OCI-LY3 (cell line): ENCODE results near the gene TULP3.

ENCODE experiments used
- H2AFZ ChIP-seq: fragments of 200-600, 300-600 bp; shearing (Covaris generic); 2 replicates; pipeline ENCODE4 v1.6.0; 2014; ENCODE audit warnings: antibody characterized with exemption, low read depth, low read length
- H3K27ac ChIP-seq: fragments of 200-600, 300-600 bp; sonication (generic); 2 replicates; pipeline ENCODE4 v1.5.1; 2014; ENCODE audit warnings: mild to moderate bottlenecking, low read length, moderate library complexity, mixed read lengths
- H3K27me3 ChIP-seq: fragments of 200-600, 300-600 bp; sonication (generic); 2 replicates; pipeline ENCODE4 v1.6.1; 2014; ENCODE audit warnings: low read depth, low read length, mixed read lengths
- H3K36me3 ChIP-seq: fragments of 200-600, 300-600 bp; sonication (generic); replicated peaks from 2 replicates; pipeline ENCODE3; 2014; ENCODE audit warnings: low read depth, low read length, mixed read lengths
- H3K4me1 ChIP-seq: fragments of 300-600, 200-600 bp; sonication (generic); 2 replicates; pipeline ENCODE4 v1.6.1; 2014; ENCODE audit warnings: low read length, mixed read lengths
- H3K4me2 ChIP-seq: fragments of 200-600, 300-600 bp; sonication (generic); 2 replicates; pipeline ENCODE4 v1.6.1; 2014; ENCODE audit warnings: low read length, mixed read lengths
- H3K4me3 ChIP-seq: fragments of 300-600, 200-600 bp; sonication (generic); 2 replicates; pipeline ENCODE4 v1.5.1; 2014; ENCODE audit warnings: antibody characterized with exemption, mild to moderate bottlenecking, low read length, moderate library complexity
- H3K79me2 ChIP-seq: fragments of 300-600, 200-600 bp; shearing (Covaris generic); 2 replicates; pipeline ENCODE4 v1.6.1; 2014; ENCODE audit warnings: mild to moderate bottlenecking, low read length, mixed read lengths
- H3K9ac ChIP-seq: fragments of 300-600, 200-600 bp; shearing (Covaris generic); 2 replicates; pipeline ENCODE4 v1.6.0; 2014; ENCODE audit warnings: mild to moderate bottlenecking, low read length, moderate library complexity
- H3K9me3 ChIP-seq: fragments of 200-600, 300-600 bp; shearing (Covaris generic); 2 replicates; pipeline ENCODE4 v1.6.1; 2014; ENCODE audit warnings: low read length, mixed read lengths; ENCODE audit not compliant: insufficient read depth
- H4K20me1 ChIP-seq: fragments of 200-600, 300-600 bp; sonication (generic); 2 replicates; pipeline ENCODE4 v1.6.1; 2016; ENCODE audit warnings: low read length, mixed read lengths; ENCODE audit not compliant: insufficient read depth
- CTCF ChIP-seq: fragments of 200-600, 300-600 bp; sonication (generic); IDR thresholded peaks from 2 replicates; pipeline ENCODE4 v1.5.1; 2014; ENCODE audit warnings: antibody characterized with exemption, low read length, low read depth
- EZH2phosphoT487 ChIP-seq: fragments of 200-600 bp; shearing (Covaris generic); IDR thresholded peaks from 2 replicates; pipeline ENCODE4 v1.6.1; 2018; ENCODE audit warnings: antibody characterized with exemption, mixed run types, low read depth

Gene TULP3

GRCh38 chr12:2970744-2971143, 80.1 kb downstream of the TULP3 start:
- H3K27me3 ChIP-seq, result no peaks in the 10 kb centered on the region
- H2AFZ ChIP-seq, result no peak overlapping the region
- no peaks in the 10 kb centered on the region for H3K4me1 ChIP-seq
- peaks cover 3% of the 10 kb centered on the region for H3K36me3 ChIP-seq
- TF ChIP-seq EZH2phosphoT487 (no peak), CTCF (no peak)
- no peaks in the 10 kb centered on the region for H4K20me1 ChIP-seq
- no peak overlapping the region for H3K4me2 ChIP-seq
- no peak overlapping the region for H3K4me3 ChIP-seq
- no peaks in the 10 kb centered on the region for H3K9me3 ChIP-seq
- H3K9ac ChIP-seq, result no peak overlapping the region
- H3K79me2 ChIP-seq, result peaks cover 8% of the 10 kb centered on the region; the same call in 1 of the 2 replicates
- H3K27ac ChIP-seq, result no peak overlapping the region

DNA sequence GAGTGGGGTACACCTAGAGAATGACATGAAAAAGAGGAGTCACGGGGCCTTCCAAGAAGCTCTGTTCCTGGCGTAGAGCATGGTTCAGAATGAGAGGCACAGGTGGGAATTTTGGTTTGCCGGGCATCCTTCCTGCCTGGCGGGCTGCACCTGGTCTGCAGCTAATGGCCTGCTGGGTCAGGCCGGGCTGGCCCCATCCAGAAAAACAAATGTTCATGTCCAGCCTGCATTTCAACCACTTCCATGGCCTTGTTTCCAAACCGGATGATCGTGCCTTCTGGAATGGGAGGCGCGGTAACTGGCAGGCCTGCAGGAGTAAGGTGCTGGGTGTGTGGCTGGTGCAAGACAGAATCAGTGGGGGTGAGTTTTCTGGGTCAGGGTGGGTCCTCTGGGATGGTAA, 82.9 kb downstream of the TULP3 start:
- H3K36me3 ChIP-seq, result peaks cover 8% of the 10 kb centered on the region
- no peaks in the 10 kb centered on the region for H4K20me1 ChIP-seq
- H3K27me3 ChIP-seq, result no peaks in the 10 kb centered on the region
- no peak overlapping the region for H3K4me2 ChIP-seq
- TF ChIP-seq CTCF (no peak), EZH2phosphoT487 (no peak)
- H3K9me3 ChIP-seq, result no peaks in the 10 kb centered on the region
- peaks cover 8% of the 10 kb centered on the region for H3K4me1 ChIP-seq
- no peak overlapping the region for H3K27ac ChIP-seq
- no peak overlapping the region for H3K9ac ChIP-seq
- no peak overlapping the region for H2AFZ ChIP-seq
- no peak overlapping the region for H3K4me3 ChIP-seq
- H3K79me2 ChIP-seq, result no peaks in the 10 kb centered on the region

- H3K79me2 ChIP-seq, result no peaks in the 10 kb centered on the region
- H3K9me3 ChIP-seq, result no peaks in the 10 kb centered on the region
- peaks cover 11% of the 10 kb centered on the region for H3K4me1 ChIP-seq
- TF ChIP-seq CTCF, result no peak
- H3K27ac ChIP-seq, result no peak overlapping the region
- no peaks in the 10 kb centered on the region for H4K20me1 ChIP-seq
- H2AFZ ChIP-seq, result no peak overlapping the region
- no peaks in the 10 kb centered on the region for H3K27me3 ChIP-seq
- no peak overlapping the region for H3K4me3 ChIP-seq
- no peak overlapping the region for H3K9ac ChIP-seq
- H3K36me3 ChIP-seq, result peaks cover 8% of the 10 kb centered on the region
- no peak overlapping the region for H3K4me2 ChIP-seq
Observed at GRCh38 chr12:2974560-2974971, 83.9 kb downstream of the TULP3 start.

- H3K4me3 ChIP-seq, result no peak overlapping the region
- no peaks in the 10 kb centered on the region for H3K27me3 ChIP-seq
- H3K36me3 ChIP-seq, result peaks cover 5% of the 10 kb centered on the region
- H3K27ac ChIP-seq, result no peak overlapping the region
- peaks cover 11% of the 10 kb centered on the region for H3K4me1 ChIP-seq
- H4K20me1 ChIP-seq, result no peaks in the 10 kb centered on the region
- no peak for TF ChIP-seq EZH2phosphoT487
- TF ChIP-seq CTCF, result no peak
- no peaks in the 10 kb centered on the region for H3K9me3 ChIP-seq
- no peak overlapping the region for H3K9ac ChIP-seq
- no peak overlapping the region for H2AFZ ChIP-seq
- H3K4me2 ChIP-seq, result no peak overlapping the region
- no peaks in the 10 kb centered on the region for H3K79me2 ChIP-seq
Observed at GRCh38 chr12:2976581-2976996, 85.9 kb downstream of the TULP3 start.
